ENCODE data around the gene ARL6.
"Not testable (repeated sequence)": the region's sequence is repeated elsewhere in the genome, so short reads cannot be mapped to it uniquely, and the experiment has no call there.

Gene ARL6

GRCh38 chr3:97821774-97822358 lies 57.3 kb downstream of the ARL6 start, which contains the start of gene CRYBG3:
CRYBG3 (plus strand) TSS chr3:97822011; CDS start chr3:97822207, 196 bp downstream.
- peak; percentile 82 for DNase-seq

GRCh38 chr3:97822359-97822775 lies 57.8 kb downstream of the ARL6 start:
- DNase-seq, result no peak

DNA sequence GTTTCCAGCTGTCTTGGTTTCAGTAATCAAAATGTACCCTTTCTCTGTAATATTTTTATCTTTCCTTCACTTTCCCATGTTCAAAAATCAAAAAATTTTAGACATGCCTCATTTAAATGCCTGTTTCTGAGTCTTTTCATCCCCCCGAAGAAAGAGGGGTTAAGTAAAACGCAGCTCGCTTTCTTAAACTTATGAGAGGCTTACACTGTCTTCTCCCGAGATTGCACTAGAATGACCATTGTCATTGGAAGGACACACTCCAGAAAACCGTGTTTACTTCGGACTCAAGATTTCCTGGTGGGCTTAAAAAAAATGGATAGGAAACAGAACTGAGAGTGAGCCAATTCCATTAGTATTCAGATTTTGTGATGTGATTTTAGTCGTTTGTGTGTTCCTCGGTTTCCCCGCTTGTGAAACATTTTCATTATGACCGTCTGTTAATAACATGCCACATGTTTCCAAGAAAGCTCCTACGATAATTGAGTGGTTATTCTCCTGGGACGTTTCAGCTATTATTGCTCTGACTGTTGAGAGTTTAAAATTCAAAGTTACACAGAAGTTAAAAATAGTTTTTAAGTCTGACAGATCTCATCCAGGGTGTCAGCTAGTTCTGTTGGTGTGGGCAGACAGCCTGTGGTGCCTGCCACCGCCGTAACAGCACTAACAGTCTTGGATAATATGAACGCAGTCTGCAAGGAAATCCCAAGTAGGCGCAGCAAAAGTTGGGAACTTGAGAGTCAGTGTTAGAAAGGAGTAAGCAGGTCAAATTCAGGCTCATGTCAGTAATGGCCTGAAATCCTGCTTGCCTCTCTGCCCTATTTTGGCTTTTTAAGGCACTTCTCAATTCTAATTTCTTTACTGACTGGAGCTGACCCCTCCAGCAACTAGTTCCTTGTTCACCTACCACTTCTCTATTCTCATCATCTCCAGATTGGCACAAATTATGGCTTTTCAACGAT lies 58.8 kb downstream of the ARL6 start:
- no peak for DNase-seq

DNA sequence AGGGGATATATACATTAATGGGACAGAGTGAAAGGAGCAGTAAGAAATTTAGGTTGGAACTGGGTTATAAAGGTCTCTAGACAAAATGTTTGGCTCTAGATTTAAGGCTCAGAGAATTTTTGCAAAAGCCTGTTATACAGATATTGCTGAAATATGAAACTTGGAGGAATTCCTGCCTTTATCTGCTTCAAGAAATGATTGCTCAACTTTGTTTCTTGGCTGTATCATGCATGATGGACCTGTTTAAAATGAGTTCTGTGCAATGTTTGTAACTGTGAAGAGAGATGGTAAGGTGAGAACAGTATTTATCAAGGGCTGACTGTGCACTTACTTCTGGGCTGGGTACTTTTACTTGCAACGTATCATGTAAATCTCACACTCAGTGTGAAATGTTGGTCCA lies 60.5 kb downstream of the ARL6 start:
- DNase-seq, result no peak

GRCh38 chr3:97827741-97828471 lies 63.3 kb downstream of the ARL6 start:
- DNase-seq, result no peak

DNA sequence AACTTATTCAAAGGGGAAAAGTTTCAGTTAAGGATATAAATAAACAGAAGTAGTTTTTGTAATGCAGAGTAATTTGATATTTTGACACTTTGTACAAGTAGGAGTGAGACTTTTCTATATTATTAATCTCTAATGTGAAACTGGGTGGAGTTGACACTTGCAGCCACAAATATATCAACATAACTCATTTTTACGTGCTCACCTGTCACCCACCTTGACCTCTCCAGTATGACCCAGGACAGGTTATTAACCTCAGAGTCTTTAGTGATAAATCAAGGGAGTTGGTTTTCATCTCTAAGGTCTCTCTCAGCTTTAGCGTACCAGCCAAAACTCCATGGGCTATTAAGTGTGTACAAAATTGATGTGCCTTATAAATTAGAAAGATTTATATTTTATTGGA lies 64.6 kb downstream of the ARL6 start:
- no peak for DNase-seq

- no peak for DNase-seq
Observed at GRCh38 chr3:97830638-97831037, 66.1 kb downstream of the ARL6 start.

DNA sequence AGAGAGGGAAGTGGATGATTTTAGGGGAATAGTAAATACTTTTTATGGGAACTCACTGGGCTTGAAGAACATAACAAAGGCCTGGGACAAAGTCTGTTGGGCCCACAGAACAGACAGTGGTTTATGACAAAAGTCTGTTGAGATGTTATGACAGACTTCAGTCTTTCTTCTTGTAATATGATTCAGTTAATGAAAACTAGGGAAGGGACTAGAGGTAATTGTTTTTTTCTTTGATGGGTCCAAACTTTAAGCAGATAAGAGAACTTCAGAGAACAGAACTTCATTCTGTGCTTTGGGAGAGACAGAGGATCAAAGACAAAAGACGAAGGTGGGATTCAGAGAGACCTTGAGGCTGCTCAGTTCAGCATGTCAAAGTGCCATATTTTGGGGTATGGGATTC lies 66.6 kb downstream of the ARL6 start:
- DNase-seq, result no peak

- not testable (repeated sequence) for DNase-seq
Observed at GRCh38 chr3:97833184-97833583, 68.6 kb downstream of the ARL6 start.

DNA sequence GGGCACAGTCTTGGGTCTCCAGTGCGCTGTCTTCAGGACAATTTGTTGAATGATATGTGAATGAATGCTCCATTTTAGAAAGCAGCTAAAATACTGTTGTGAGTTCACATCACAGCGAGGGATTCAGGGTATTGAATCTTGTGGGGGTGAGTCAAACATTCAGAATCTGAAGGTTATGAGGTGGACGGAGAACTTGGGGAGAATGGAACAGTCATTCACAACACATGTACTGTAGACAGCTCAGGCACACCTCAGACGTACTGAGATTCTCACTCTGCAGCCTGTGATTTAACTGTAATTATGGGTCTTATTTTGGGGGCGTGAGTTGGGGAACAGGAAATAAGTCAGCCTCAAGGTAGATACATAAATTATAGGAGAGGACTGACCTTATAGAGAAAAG lies 71.2 kb downstream of the ARL6 start:
- no peak for DNase-seq

DNA sequence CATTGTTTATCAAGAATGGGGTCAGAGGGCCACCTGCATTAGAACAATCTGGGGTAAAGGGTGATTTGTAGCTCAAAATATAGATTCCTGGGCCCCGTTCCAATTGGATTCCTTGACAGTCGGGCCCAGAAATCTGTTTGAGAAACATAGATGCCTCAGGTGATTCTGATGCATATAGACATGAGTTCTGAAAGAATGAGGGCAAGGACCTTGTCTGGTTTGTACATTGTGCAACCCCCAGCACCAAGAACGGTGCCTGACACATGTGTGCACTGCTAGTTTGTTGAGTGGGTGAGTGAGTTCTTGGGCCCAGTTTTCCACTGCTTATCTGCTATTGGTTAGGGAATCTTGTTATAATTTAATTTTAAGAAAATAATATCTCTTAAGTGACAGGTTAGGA lies 73.8 kb downstream of the ARL6 start:
- no peak for DNase-seq

GRCh38 chr3:97839944-97840343 lies 75.4 kb downstream of the ARL6 start:
- no peak for DNase-seq

DNA sequence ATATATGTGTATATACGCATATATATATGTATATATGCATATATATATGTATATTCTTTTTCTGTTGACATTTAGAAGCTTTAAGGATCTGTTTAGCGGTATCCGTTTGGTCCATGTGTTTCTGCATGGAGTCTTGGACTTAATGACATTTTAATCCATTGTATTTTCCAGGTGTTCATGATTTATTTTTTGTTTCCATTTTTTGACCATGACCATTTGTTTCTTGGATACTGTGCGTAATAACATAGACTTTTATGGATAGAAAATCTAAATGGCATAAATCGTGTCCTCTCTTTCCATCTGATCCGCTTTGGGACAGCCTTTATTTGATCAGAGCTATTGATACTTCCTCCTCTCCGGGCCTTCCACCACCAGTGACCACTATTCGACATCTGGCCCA lies 76.7 kb downstream of the ARL6 start:
- DNase-seq, result no peak

DNA sequence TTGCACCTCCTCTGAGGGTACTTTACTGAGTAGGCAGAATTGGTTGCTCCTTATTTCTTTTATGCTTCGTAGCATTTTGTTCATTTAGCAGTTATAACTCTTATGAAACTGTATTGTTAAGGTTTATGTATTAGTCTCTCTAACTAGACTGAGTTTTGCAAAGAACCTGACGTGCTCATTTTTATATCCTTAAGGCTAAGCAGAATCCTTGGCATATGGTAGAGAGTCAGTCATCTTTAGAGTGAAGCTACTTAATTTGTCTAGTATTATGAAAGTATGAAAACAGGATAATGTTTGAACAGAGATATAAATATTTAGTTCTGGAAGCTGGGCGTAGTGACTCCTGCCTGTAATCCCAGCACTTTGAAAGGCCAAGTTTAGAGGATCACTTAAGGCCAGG lies 77.4 kb downstream of the ARL6 start:
- DNase-seq, result no peak

DNA sequence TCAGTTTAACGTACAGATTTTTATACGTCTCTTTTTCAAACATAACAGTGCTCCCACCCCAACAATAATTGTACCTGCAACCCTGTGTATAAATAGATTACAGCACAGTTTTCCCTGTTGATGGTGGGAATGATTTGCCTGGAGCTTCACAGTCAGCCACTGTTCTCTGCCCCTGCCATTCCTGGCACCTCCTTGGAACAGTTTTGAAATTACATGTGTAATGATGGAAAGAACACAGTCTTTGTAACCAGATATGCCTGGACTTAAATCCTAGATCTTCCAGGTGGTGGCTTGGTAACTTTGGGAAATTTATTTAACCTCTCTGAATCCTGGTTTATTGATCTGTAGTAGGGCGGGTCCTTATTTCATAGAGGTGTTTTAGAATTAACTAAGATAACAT lies 84.2 kb downstream of the ARL6 start:
- no peak for DNase-seq

Data from CD4-positive, alpha-beta T cell treated with Interleukin-10 for 1 hour (primary cell).